Measurements from ENCODE around the gene GNA14. TPM values are rescaled to one million over a fixed set of nuclear protein-coding genes. Genes with fewer than 3 reads are reported as not detected.
"Not testable (repeated sequence)": the region's sequence is repeated elsewhere in the genome, so short reads cannot be mapped to it uniquely, and the experiment has no call there.

Gene GNA14
- total RNA-seq, 1 donor from 2014 or later, result 0.32 TPM

DNA sequence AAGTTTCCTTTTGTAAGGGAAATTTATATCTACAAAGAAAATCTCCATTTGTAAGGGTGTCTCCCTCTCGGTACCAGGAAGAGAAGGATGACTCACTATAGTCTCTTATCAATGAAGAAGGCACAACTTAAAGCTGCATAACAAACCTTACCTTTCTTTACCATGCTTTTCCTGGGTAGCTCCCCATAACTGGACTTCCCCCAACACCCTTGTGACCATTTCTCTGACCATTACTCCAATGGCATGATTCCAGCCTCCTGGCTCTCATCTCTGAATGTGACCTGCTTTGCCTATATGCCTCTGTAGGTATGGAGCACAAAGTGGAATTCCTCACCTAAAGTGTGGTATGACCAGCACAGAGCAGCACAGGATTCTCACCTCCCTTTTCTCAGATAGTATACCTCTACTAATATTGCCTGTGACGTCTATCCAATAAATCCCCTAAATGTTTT lies 62.8 kb downstream of the GNA14 start:
- Mint-ChIP-seq H3K4me3 (ENCODE audit: unreplicated experiment) (no peak overlapping the region), H3K9me3 (ENCODE audit: unreplicated experiment) (no peaks in the 10 kb centered on the region), H3K4me1 (ENCODE audit: low read depth, unreplicated experiment) (no peaks in the 10 kb centered on the region), H3K36me3 (ENCODE audit: unreplicated experiment) (no peaks in the 10 kb centered on the region), H3K27me3 (ENCODE audit: unreplicated experiment) (peaks cover 1% of the 10 kb centered on the region), H3K27ac (ENCODE audit: unreplicated experiment) (no peak overlapping the region)
- DNase-seq, result no peak
- TF ChIP-seq, protein P1, sequence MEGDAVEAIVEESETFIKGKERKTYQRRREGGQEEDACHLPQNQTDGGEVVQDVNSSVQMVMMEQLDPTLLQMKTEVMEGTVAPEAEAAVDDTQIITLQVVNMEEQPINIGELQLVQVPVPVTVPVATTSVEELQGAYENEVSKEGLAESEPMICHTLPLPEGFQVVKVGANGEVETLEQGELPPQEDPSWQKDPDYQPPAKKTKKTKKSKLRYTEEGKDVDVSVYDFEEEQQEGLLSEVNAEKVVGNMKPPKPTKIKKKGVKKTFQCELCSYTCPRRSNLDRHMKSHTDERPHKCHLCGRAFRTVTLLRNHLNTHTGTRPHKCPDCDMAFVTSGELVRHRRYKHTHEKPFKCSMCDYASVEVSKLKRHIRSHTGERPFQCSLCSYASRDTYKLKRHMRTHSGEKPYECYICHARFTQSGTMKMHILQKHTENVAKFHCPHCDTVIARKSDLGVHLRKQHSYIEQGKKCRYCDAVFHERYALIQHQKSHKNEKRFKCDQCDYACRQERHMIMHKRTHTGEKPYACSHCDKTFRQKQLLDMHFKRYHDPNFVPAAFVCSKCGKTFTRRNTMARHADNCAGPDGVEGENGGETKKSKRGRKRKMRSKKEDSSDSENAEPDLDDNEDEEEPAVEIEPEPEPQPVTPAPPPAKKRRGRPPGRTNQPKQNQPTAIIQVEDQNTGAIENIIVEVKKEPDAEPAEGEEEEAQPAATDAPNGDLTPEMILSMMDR (IDR thresholded peaks at IDR 0.05; ENCODE audit: partially characterized antibody, unreplicated experiment), result no peak

DNA sequence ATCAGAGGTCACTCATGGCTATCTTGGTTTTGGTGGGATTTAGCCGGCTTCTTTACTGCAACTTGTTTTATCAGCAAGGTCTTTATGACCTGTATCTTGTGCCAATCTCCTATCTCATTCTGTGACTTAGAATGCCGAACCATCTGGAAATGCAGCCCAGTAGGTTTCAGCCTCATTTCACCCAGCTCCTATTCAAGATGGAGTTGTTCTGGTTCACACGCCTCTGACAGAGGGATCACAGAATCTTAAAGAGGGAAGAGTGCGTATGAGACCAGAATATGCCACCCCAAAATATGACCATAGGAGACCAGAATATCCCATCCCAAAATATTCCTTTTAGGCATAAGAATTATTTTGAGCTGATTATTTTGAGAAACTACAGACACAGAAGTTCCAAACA lies 63.2 kb downstream of the GNA14 start:
- H3K9me3 Mint-ChIP-seq (ENCODE audit: unreplicated experiment); H3K36me3 Mint-ChIP-seq (ENCODE audit: unreplicated experiment); H3K4me1 Mint-ChIP-seq (ENCODE audit: low read depth, unreplicated experiment); H3K4me3 Mint-ChIP-seq (ENCODE audit: unreplicated experiment); H3K27me3 Mint-ChIP-seq (ENCODE audit: unreplicated experiment); H3K27ac Mint-ChIP-seq (ENCODE audit: unreplicated experiment); DNase-seq: not testable (repeated sequence)

DNA sequence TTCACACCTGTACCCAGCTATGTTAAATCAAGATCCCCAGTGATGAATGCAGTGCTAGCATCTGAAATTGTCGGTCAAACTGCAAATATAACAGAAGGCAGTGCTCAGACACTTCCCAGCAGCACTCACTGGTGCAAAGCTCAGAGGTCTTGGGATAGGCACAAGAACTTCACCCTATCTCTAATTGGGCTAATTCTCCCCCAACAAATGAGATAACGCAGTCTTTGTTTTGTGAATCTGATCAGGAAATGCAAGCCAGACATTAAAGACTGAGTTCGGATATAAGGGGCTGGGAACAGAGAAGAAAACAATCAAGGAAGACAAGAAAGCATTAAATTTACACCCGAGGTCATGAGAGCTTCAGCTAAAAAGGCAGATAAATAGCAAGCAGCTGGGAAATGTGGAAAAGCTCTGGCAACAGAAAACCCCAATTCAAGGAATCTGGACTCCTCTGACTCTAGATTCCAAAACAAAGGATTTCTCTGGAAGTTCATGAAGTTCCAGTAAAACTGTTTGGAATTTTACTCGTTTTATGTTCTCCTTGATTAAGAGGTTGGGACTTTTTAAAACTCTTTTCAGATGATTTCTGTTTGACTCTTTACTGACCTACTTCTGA lies 65.1 kb downstream of the GNA14 start:
- Mint-ChIP-seq H3K27me3 (ENCODE audit: unreplicated experiment) (peaks cover 1% of the 10 kb centered on the region), H3K27ac (ENCODE audit: unreplicated experiment) (no peak overlapping the region), H3K9me3 (ENCODE audit: unreplicated experiment) (no peaks in the 10 kb centered on the region), H3K4me1 (ENCODE audit: low read depth, unreplicated experiment) (no peaks in the 10 kb centered on the region), H3K4me3 (ENCODE audit: unreplicated experiment) (no peak overlapping the region), H3K36me3 (ENCODE audit: unreplicated experiment) (no peaks in the 10 kb centered on the region)
- TF ChIP-seq, protein P1 (IDR thresholded peaks at IDR 0.05; ENCODE audit: partially characterized antibody, unreplicated experiment), result no peak
- DNase-seq, result no peak

DNA sequence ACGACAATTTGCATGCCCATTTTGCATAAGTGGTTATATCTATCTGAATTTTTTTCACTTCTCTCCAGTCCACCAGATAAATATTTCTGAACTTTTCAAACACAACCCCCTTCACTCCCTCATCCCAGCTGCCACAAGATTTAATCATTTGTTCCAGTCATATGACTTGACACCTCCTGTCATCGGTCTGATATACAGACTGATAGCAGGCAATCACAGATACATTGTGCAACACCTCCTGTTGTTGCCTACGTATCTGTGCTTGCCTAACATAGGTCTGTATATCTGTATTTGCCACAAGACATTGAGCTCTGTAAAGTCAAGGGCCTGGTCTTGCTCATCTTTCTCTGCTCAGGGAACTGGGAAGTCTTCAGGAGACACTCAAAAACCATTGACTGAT lies 65.6 kb downstream of the GNA14 start:
- Mint-ChIP-seq H3K9me3 (ENCODE audit: unreplicated experiment) (no peaks in the 10 kb centered on the region), H3K36me3 (ENCODE audit: unreplicated experiment) (no peaks in the 10 kb centered on the region), H3K4me1 (ENCODE audit: low read depth, unreplicated experiment) (no peaks in the 10 kb centered on the region), H3K4me3 (ENCODE audit: unreplicated experiment) (no peak overlapping the region), H3K27me3 (ENCODE audit: unreplicated experiment) (peaks cover 1% of the 10 kb centered on the region), H3K27ac (ENCODE audit: unreplicated experiment) (no peak overlapping the region)
- TF ChIP-seq, protein P1 (IDR thresholded peaks at IDR 0.05; ENCODE audit: partially characterized antibody, unreplicated experiment), result no peak
- DNase-seq, result no peak

DNA sequence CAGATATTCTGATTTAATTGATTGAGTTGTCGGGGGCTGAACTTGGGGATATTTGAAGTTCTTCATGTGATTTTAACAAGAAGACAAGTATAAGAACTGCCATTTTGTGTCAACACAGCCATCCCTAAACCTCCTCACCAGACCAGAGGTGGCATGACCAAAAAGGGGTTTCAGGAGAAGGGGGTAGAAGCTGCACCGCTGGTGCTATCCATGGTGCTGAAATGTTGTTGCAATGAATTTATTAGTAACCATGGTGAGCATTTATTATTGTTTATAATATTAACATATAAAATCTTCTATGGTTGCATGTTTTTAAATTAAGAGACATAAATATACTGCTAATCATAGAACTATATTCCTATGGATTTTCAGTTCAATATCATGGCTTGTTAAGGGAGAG lies 72.3 kb downstream of the GNA14 start:
- no peaks in the 10 kb centered on the region for H3K9me3 Mint-ChIP-seq (ENCODE audit: unreplicated experiment)
- H3K27me3 Mint-ChIP-seq (ENCODE audit: unreplicated experiment), result no peaks in the 10 kb centered on the region
- TF ChIP-seq, protein P1 (IDR thresholded peaks at IDR 0.05; ENCODE audit: partially characterized antibody, unreplicated experiment), result no peak
- H3K4me1 Mint-ChIP-seq (ENCODE audit: low read depth, unreplicated experiment), result no peaks in the 10 kb centered on the region
- H3K4me3 Mint-ChIP-seq (ENCODE audit: unreplicated experiment), result no peak overlapping the region
- H3K27ac Mint-ChIP-seq (ENCODE audit: unreplicated experiment), result no peak overlapping the region
- DNase-seq, result no peak
- no peaks in the 10 kb centered on the region for H3K36me3 Mint-ChIP-seq (ENCODE audit: unreplicated experiment)

All from glutamatergic neuron (in vitro differentiated cells).